Muscle of arm (tissue), 12 donors: ENCODE data around the gene GRIP1. TPM values are rescaled to one million over a fixed set of nuclear protein-coding genes. Genes with fewer than 3 reads are reported as not detected.
"Not testable (repeated sequence)": the region's sequence is repeated elsewhere in the genome, so short reads cannot be mapped to it uniquely, and the experiment has no call there.

Experiments used
- DNase-seq: peaks from one replicate; pipeline ENCODE4 v3.0.0-alpha.2; 2013
- polyA plus RNA-seq, 12 donors: library from polyadenylated mRNA; unstranded; fragments of 120-200 nt; gene quantifications; one replicate each; pipeline ENCODE4 v1.2.1, GENCODE V29; 2013; ENCODE audit not compliant: insufficient read length in 12 of 12

The GRIP1 gene
- polyA plus RNA-seq, 12 donors: 0.83 to 11.3 (median 1.9) TPM; not detected in 2

- DNase-seq: no peak
Measured at GRCh38 chr12:66529934-66530333, 148.9 kb downstream of the GRIP1 start.

DNA sequence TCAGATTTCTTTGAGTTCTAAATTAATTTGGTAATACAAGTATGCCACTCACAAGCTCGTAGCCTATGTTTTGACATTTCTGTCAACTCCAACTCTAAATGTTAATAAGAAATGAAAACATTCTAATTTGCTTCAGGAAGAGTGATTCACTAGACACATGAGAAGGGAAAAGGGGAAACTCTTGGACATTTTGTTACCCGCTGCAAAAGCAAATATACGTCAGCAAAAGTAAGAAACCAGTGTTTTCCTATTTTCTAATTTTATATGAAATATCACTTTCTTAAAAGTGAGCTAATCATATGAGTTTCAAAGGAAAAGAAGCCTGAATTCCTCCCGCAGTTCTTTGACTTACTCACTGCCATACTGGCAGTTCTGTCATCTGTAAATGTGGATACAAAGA is 162.3 kb downstream of the GRIP1 start:
- no peak for DNase-seq

- no peak for DNase-seq
Measured at GRCh38 chr12:66516133-66516532, 162.7 kb downstream of the GRIP1 start.

- DNase-seq: no peak
Measured at GRCh38 chr12:66514581-66514980, 164.3 kb downstream of the GRIP1 start.

GRCh38 chr12:66508025-66508424 is 170.9 kb downstream of the GRIP1 start:
- no peak for DNase-seq

- DNase-seq: no peak
Measured at GRCh38 chr12:66503746-66504145, 175.1 kb downstream of the GRIP1 start.

DNA sequence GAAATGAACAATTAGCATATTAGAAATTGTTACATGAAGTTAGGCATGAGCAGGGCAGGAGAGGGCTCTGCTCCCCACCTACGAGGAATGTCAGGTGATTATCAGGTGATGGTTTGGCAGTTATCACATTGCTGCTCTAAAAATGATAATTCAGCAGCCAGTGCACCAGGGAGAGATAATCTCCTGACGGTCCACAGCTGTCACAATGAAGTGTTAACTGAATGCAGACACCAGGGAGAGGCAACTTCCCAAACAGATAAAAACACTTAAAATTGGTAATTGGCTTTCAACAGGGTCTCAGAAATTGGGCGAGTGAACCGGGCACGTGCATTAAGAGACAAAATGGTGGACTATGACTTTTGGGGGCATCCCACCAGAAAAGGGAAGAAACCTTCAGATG is 176.0 kb downstream of the GRIP1 start:
- DNase-seq: no peak

DNA sequence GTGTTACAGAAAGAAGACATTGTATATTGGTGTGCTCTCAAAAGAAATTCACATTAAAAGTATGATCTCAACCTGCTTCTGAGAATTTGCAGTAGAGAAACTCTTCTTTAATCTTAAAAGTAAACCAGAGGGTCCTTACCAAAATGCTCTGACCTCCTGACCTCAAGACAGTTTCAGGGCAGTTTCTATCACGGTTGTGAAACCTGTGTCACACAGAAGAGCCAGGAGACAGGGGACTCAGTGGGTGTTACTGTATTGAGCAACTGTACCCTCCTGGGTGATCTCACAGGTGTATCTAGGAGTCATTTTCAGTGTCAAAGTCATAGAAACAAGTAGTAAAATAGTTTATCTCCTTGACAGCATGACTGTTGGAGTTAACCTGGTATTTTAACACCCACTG is 178.0 kb downstream of the GRIP1 start:
- DNase-seq: no peak

GRCh38 chr12:66500091-66500490 is 178.8 kb downstream of the GRIP1 start:
- DNase-seq: no peak

GRCh38 chr12:66499000-66499399 is 179.9 kb downstream of the GRIP1 start:
- DNase-seq: no peak

- not testable (repeated sequence) for DNase-seq
Measured at GRCh38 chr12:66498059-66498458, 180.8 kb downstream of the GRIP1 start.

GRCh38 chr12:66497008-66497897 is 181.6 kb downstream of the GRIP1 start:
- no peak for DNase-seq

- DNase-seq: no peak
Measured at GRCh38 chr12:66496595-66496994, 182.3 kb downstream of the GRIP1 start.

- DNase-seq: no peak
Measured at GRCh38 chr12:66495709-66496108, 183.2 kb downstream of the GRIP1 start.

- DNase-seq: no peak
Measured at GRCh38 chr12:66493819-66494218, 185.1 kb downstream of the GRIP1 start.

DNA sequence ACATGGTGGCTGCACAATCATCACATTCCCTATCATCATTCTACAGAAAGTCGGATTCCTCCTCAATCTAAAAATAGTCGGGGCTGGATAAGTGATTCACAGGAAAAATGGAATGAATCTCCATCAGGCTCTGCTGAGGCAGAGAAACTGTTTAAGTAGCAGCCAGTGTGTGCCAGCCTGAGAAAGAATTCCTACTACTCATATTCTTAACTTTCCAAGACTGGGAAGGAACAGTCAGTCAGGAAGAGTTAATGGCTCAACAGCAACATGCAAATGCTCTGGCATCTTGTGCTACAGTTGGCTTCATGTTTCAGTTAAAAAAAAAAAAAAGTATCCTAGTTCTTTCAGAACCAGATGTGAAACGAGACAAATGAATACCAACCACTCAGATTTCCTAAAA is 187.0 kb downstream of the GRIP1 start:
- DNase-seq: peak; percentile 13

DNA sequence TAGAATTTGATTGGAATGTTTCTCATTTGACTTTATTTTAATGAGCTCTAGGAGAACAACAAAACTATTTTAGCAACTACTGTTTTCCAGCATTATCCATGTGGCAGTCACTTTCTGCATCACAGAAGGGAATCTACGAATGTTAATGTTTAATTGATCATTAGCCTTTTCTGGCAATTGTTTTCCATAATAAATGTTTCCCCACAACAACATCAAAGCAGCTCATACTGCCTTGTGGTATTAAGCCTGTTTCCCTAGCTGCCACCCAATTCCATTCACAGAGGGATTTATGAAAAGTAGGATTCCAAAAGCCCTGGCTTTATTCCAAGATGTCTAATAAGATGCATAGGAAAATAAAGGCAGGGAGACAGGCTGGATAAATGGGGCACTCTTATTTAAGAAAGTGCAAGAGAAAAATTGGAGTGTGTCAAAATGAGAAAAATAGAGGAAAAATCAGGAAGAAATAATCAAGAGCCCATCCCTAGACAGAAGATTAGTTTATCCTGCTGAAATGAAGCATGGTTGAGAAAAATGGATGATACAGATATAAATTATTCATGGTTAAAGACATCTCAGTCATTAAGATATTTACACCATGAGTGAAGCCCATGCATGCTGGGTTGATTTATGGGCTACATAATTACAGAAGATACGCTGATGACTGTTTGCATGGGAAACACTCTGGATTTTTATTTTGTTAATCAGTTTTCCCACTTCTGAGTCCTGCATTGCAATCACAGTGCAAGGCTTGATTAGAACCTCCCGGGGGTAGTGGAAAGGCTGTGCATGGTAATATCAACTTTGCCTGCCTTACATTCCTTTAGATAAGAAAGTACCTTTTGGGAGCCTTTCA is 196.3 kb downstream of the GRIP1 start:
- no peak for DNase-seq

DNA sequence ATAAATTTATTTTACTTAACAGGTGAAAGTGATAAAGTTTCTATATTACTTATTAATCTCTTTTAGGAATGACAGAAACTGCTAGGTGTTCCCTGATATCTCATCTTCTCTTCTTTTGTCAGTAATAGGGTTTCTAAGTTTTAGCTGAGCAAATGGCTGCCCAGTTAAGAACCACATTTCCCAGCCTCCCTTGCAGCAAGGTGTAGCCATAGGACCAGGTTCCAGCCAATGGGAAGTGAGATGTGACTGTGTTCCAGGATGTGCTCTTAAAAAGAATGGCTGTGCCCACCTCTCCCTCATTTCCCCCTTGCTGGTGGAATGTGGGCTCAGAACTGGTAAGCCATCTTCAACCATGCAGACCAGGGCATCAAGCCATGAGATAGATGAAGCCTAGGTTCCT is 210.9 kb downstream of the GRIP1 start:
- DNase-seq: no peak

GRCh38 chr12:66461331-66461730 is 217.5 kb downstream of the GRIP1 start:
- no peak for DNase-seq

DNA sequence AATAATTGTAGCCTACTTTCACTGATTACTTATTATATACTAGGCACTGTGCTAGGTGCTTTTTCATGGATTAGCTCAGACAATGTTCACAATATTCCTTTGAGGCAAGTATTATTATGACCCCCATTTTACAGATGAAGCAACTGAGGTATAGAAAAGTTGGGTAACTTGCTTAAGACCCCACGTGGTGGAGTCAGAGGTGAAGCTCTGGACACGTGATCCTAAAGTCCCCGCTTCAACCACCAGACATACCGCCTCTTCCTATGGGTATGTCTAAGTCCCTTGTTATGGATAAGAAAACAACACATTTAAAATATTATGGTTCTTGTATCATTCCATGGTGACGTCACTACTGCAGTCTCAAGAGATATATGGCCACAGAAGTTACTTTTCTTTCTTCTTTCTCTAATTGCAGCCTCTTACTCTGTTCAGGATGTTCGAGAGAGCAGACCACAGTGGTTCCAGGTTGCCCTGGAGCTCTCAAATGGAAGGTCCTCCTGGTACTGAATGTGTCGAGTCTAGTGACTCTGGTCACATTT is 218.9 kb downstream of the GRIP1 start:
- no peak for DNase-seq

DNA sequence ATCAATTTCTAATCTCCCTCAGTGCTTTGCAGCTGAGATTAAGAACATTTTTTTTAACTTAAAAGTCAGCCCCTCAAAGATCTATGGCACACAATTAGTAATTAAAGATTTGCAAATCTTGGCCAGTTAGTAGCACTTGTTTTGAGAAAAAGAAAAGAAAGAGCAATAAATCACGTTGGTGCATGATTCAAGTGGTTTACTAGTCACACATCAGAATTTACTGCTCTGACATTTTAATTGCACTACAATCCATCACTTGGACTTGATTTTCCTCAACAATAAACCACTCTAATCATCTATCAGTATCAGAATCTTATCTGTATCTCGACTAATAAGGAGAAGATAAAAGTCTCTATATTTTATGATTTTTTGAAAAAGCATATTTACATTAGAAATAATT is 222.3 kb downstream of the GRIP1 start:
- no peak for DNase-seq

GRCh38 chr12:66453844-66454243 is 225.0 kb downstream of the GRIP1 start:
- DNase-seq: no peak

- no peak for DNase-seq
Measured at GRCh38 chr12:66453120-66453519, 225.8 kb downstream of the GRIP1 start.
